PC-3 (cell line): Measurements from ENCODE around the gene ANK3. TPM values are rescaled to one million over a fixed set of nuclear protein-coding genes. Genes with fewer than 3 reads are reported as not detected.
A peak's percentile ranks its signal among the peaks of the same experiment; 100 is the strongest.

Source experiments
- ATAC-seq: fragments of 200-7000 bp; cut with Tn5 transposase; 2 replicates; pipeline ENCODE4 v1.9.1; 2020; ENCODE audit warnings: mild to moderate bottlenecking, moderate library complexity
- BruUV-seq: library from RNA; stranded (reverse); fragments of 400-500 nt; replicated peaks from 2 replicates; lab custom pipeline; 2021; lab: Mats Ljungman, UMichigan
- CTCF ChIA-PET: fragments of 300-600 bp; sonication (Branson Sonifier 250); formaldehyde crosslinking; loops from one replicate; lab custom pipeline; 2022; ENCODE audit warnings: antibody characterized with exemption; lab: Charles Lee
- POLR2A ChIA-PET: fragments of 300-600 bp; sonication (Branson Sonifier 250); formaldehyde crosslinking; loops from one replicate; lab custom pipeline; 2022; ENCODE audit warnings: antibody characterized with exemption; ENCODE audit not compliant: unreplicated experiment; lab: Charles Lee
- DNase-seq: peaks from one replicate; pipeline ENCODE4 v3.0.0-alpha.2; 2015
- H2AFZ ChIP-seq: fragments of 300-600 bp; sonication (generic); 2 replicates; pipeline ENCODE4 v1.6.0; 2016; ENCODE audit warnings: antibody characterized with exemption, low read length
- H3F3A ChIP-seq: fragments of 300-600 bp; sonication (generic); one replicate; pipeline ENCODE4 v1.6.0; 2017; ENCODE audit warnings: antibody characterized with exemption, low read length, control low read depth, mild to moderate bottlenecking; ENCODE audit not compliant: unreplicated experiment
- H3K27ac ChIP-seq: fragments of 300-600 bp; sonication (generic); 2 replicates; pipeline ENCODE4 v1.5.1; 2016; ENCODE audit warnings: mild to moderate bottlenecking, low read length
- H3K27me3 ChIP-seq: fragments of 300-600 bp; sonication (generic); 2 replicates; pipeline ENCODE4 v1.6.1; 2016; ENCODE audit warnings: low read length, mixed read lengths
- H3K36me3 ChIP-seq: fragments of 300-600 bp; sonication (generic); 2 replicates; pipeline ENCODE4 v1.6.1; 2016; ENCODE audit warnings: low read depth, mixed run types, low read length, mixed read lengths
- H3K4me1 ChIP-seq: fragments of 300-600 bp; sonication (generic); 2 replicates; pipeline ENCODE4 v1.5.1; 2016; ENCODE audit warnings: low read length; ENCODE audit not compliant: insufficient read depth
- H3K4me2 ChIP-seq: fragments of 300-600 bp; sonication (generic); 2 replicates; pipeline ENCODE4 v1.6.0; 2016; ENCODE audit warnings: low read length
- H3K4me3 ChIP-seq: fragments of 300-600 bp; sonication (generic); 2 replicates; pipeline ENCODE4 v1.5.1; 2016; ENCODE audit warnings: mild to moderate bottlenecking, low read length, mixed read lengths
- H3K79me2 ChIP-seq: fragments of 300-600 bp; sonication (generic); 2 replicates; pipeline ENCODE4 v1.6.1; 2017; ENCODE audit warnings: low read length, mixed read lengths
- H3K9ac ChIP-seq: fragments of 300-600 bp; sonication (generic); 2 replicates; pipeline ENCODE4 v1.6.0; 2016; ENCODE audit warnings: mild to moderate bottlenecking, low read length
- H3K9me2 ChIP-seq: fragments of 300-600 bp; sonication (generic); replicated peaks from 2 replicates; pipeline ENCODE4 v1.6.1; 2016; ENCODE audit warnings: mixed run types, low read length, mixed read lengths
- H3K9me3 ChIP-seq: fragments of 300-600 bp; sonication (generic); 2 replicates; pipeline ENCODE4 v1.6.1; 2016; ENCODE audit warnings: low read length, mixed read lengths
- H4K20me1 ChIP-seq: fragments of 300-600 bp; sonication (generic); 2 replicates; pipeline ENCODE4 v1.6.1; 2016; ENCODE audit warnings: low read length, mixed read lengths
- EZH2 ChIP-seq: fragments of 300-600 bp; sonication (generic); IDR thresholded peaks from one replicate; pipeline ENCODE4 v1.6.1; 2017; ENCODE audit warnings: antibody characterized with exemption, mild to moderate bottlenecking, low read length; ENCODE audit not compliant: unreplicated experiment
- EZH2phosphoT487 ChIP-seq: fragments of 300-600 bp; sonication (generic); IDR thresholded peaks from 2 replicates; pipeline ENCODE4 v1.6.1; 2018; ENCODE audit warnings: mild to moderate bottlenecking, antibody characterized with exemption, low read length, borderline replicate concordance
- intact Hi-C: fragments of 100-400 bp; cut with micrococcal nuclease; formaldehyde crosslinking; loops from 2 replicates; pipeline ENCODE4 v1.9.0; 2023
- total RNA-seq: library from RNA; depleted of rRNA; stranded (reverse); fragments of >200 nt; gene quantifications from 2 replicates; pipeline ENCODE4 v1.2.3, GENCODE V29; 2014
- TF ChIP-seq, protein P1 (sequence below): fragments of 300-600 bp; sonication (generic); conservative IDR thresholded peaks from 2 replicates; pipeline ENCODE4 v1.5.1; 2017; ENCODE audit warnings: antibody characterized with exemption, low read depth, mild to moderate bottlenecking, low read length

Gene ANK3
- total RNA-seq, 1 experiment from 2014 or later, result 29.5 TPM

- ATAC-seq, result peak; percentile 25
Measured at GRCh38 chr10:59993931-59994330, 395.7 kb downstream of the ANK3 start.

GRCh38 chr10:59991661-59992060 lies 398.0 kb downstream of the ANK3 start:
- Histone ChIP-seq H3K27ac (peak overlapping the region; percentile 75), H3K79me2 (no peaks in the 10 kb centered on the region), H3K9me2 (no peaks in the 10 kb centered on the region), H3K36me3 (no peaks in the 10 kb centered on the region), H3K9ac (peak overlapping the region; percentile 6; the same call in 1 of the 2 replicates), H3K4me2 (peak overlapping the region; percentile 71), H2AFZ (peak overlapping the region; percentile 40), H3K4me3 (peak overlapping the region; percentile 39; the same call in 1 of the 2 replicates), H4K20me1 (no peaks in the 10 kb centered on the region), H3K27me3 (no peaks in the 10 kb centered on the region), H3K4me1 (peaks cover 32% of the 10 kb centered on the region), H3K9me3 (0 out of 2 replicates have a peak, but pooled peaks cover 3% of the 10 kb centered on the region), H3F3A (peaks cover 4% of the 10 kb centered on the region)
- CTCF ChIA-PET, result interaction anchor here (0.5 to 1.0 kb wide), 6 partner anchors 11 to 1351 kb away, joined by 3 to 9 read pairs (median 4); partner anchors contain the start of gene CCDC6
- peak; percentile 97 for ATAC-seq
- POLR2A ChIA-PET, result interaction anchor here (0.5 to 0.8 kb wide), 4 partner anchors 15 to 668 kb away, joined by 5 to 10 read pairs (median 8); no protein-coding TSS in a partner anchor
- no peak for TF ChIP-seq EZH2
- intact Hi-C loops, result loop anchor here (1.0 to 2.0 kb wide), 2 partner anchors 17 to 84 kb away; no protein-coding TSS in a partner anchor
- no TSS peak for BruUV-seq
- peak; percentile 96 for DNase-seq

More at GRCh38 chr10:59993931-59994330, 395.7 kb downstream of the ANK3 start:
- Histone ChIP-seq H3K9me2 (no peaks in the 10 kb centered on the region), H3K4me3 (peak overlapping the region; percentile 2; the same call in 1 of the 2 replicates), H3K27me3 (no peaks in the 10 kb centered on the region), H3K79me2 (no peaks in the 10 kb centered on the region), H3K27ac (peak overlapping the region; percentile 23), H3K9ac (no peak overlapping the region), H3K36me3 (no peaks in the 10 kb centered on the region), H4K20me1 (no peaks in the 10 kb centered on the region), H2AFZ (no peak overlapping the region), H3K4me1 (peaks cover 32% of the 10 kb centered on the region), H3K4me2 (peak overlapping the region; percentile 46), H3F3A (peaks cover 4% of the 10 kb centered on the region), H3K9me3 (0 out of 2 replicates have a peak, but pooled peaks cover 4% of the 10 kb centered on the region)
- no TSS peak for BruUV-seq
- TF ChIP-seq EZH2phosphoT487 (no peak), EZH2 (no peak)
- TF ChIP-seq, protein P1, sequence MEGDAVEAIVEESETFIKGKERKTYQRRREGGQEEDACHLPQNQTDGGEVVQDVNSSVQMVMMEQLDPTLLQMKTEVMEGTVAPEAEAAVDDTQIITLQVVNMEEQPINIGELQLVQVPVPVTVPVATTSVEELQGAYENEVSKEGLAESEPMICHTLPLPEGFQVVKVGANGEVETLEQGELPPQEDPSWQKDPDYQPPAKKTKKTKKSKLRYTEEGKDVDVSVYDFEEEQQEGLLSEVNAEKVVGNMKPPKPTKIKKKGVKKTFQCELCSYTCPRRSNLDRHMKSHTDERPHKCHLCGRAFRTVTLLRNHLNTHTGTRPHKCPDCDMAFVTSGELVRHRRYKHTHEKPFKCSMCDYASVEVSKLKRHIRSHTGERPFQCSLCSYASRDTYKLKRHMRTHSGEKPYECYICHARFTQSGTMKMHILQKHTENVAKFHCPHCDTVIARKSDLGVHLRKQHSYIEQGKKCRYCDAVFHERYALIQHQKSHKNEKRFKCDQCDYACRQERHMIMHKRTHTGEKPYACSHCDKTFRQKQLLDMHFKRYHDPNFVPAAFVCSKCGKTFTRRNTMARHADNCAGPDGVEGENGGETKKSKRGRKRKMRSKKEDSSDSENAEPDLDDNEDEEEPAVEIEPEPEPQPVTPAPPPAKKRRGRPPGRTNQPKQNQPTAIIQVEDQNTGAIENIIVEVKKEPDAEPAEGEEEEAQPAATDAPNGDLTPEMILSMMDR, result no peak
- peak; percentile 70 for DNase-seq
- ChIA-PET POLR2A (interaction anchor here (1.0 kb wide), 1 partner anchor 88 kb away, joined by 4 read pairs; no protein-coding TSS in a partner anchor), CTCF (interaction anchor here (0.6 kb wide), 1 partner anchor 10 kb away, joined by 11 read pairs; no protein-coding TSS in a partner anchor)
- intact Hi-C loops, result loop anchor here (1.0 kb wide), 1 partner anchor 15 kb away; no protein-coding TSS in a partner anchor

DNA sequence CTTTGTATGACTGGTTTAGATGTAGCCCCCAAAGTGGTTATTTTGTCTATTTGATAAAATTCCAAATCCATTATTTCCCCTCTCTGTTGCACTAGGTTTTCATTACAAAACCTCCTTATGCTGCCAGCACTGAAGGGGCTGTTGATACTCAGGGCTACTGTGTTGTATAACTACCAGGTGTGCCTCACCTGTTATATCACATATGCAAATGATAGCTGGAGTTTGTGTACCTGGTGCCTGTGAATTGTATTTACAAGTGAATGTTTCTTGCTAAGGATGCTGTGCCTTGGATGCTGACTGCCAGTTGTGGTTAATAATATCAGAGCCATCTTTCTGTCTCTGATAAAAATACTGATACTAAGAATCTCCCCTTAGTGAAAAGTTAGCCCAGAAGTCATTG lies 398.6 kb downstream of the ANK3 start:
- Histone ChIP-seq H2AFZ (peak overlapping the region; percentile 40), H3K79me2 (no peaks in the 10 kb centered on the region), H3K9ac (0 out of 2 replicates have a peak overlapping the region, but pooled peaks have one; percentile 2), H3F3A (peaks cover 4% of the 10 kb centered on the region), H3K4me1 (peaks cover 32% of the 10 kb centered on the region), H3K36me3 (no peaks in the 10 kb centered on the region), H4K20me1 (no peaks in the 10 kb centered on the region), H3K9me3 (no peaks in the 10 kb centered on the region), H3K4me3 (peak overlapping the region; percentile 39; the same call in 1 of the 2 replicates), H3K9me2 (no peaks in the 10 kb centered on the region), H3K4me2 (peak overlapping the region; percentile 71), H3K27me3 (no peaks in the 10 kb centered on the region), H3K27ac (peak overlapping the region; percentile 33)
- intact Hi-C loops, result loop anchor here (1.0 to 2.0 kb wide), 2 partner anchors 18 to 84 kb away; no protein-coding TSS in a partner anchor
- no peak for DNase-seq
- ChIA-PET CTCF (interaction anchor here (0.5 to 1.0 kb wide), 5 partner anchors 11 to 1350 kb away, joined by 3 to 9 read pairs (median 5); partner anchors contain the start of gene CCDC6), POLR2A (interaction anchor here (0.5 to 0.8 kb wide), 3 partner anchors 14 to 668 kb away, joined by 5 to 9 read pairs (median 7); no protein-coding TSS in a partner anchor)
- no peak for ATAC-seq
- TF ChIP-seq EZH2phosphoT487 (no peak), EZH2 (no peak)
- TF ChIP-seq, protein P1, result no peak
- TSS peak; percentile 35 for BruUV-seq
